GM23338 (cell line): ENCODE results near the gene NDUFS7. TPM values are rescaled to one million over a fixed set of nuclear protein-coding genes. Genes with fewer than 3 reads are reported as not detected.

Source experiments
- ATAC-seq: fragments of 200-7000 bp; cut with Tn5 transposase; 3 replicates; pipeline ENCODE4 v1.9.1; 2020
- DNase-seq: peaks from one replicate; pipeline ENCODE4 v3.0.0-alpha.2; 2015; ENCODE audit warnings: low spot score
- H2AFZ ChIP-seq: fragments of 200-600 bp; sonication (generic); 2 replicates; pipeline ENCODE4 v1.8.0; 2016; ENCODE audit warnings: antibody characterized with exemption, mild to moderate bottlenecking, moderate library complexity
- H3F3A ChIP-seq: fragments of 200-600 bp; sonication (generic); replicated peaks from 2 replicates; pipeline ENCODE4 v1.8.0; 2017; ENCODE audit warnings: antibody characterized with exemption, mixed run types, low read depth
- H3K27ac ChIP-seq: fragments of 200-600 bp; sonication (generic); 2 replicates; pipeline ENCODE4 v1.6.1; 2016; ENCODE audit warnings: low read depth
- H3K27me3 ChIP-seq: fragments of 200-600 bp; sonication (generic); 2 replicates; pipeline ENCODE4 v1.8.0; 2016; ENCODE audit warnings: mild to moderate bottlenecking, mixed run types, moderate library complexity; ENCODE audit not compliant: insufficient read depth
- H3K36me3 ChIP-seq: fragments of 200-600 bp; sonication (generic); 2 replicates; pipeline ENCODE4 v1.8.0; 2016; ENCODE audit warnings: mild to moderate bottlenecking; ENCODE audit not compliant: insufficient read depth
- H3K4me1 ChIP-seq: fragments of 200-600 bp; sonication (generic); 2 replicates; pipeline ENCODE4 v1.8.0; 2016; ENCODE audit warnings: mild to moderate bottlenecking, moderate library complexity; ENCODE audit not compliant: insufficient read depth
- H3K4me2 ChIP-seq: fragments of 200-600 bp; sonication (generic); 2 replicates; pipeline ENCODE4 v1.7.1; 2017; ENCODE audit warnings: mixed run types
- H3K4me3 ChIP-seq: fragments of 200-600 bp; sonication (generic); 2 replicates; pipeline ENCODE4 v1.6.1; 2016; ENCODE audit warnings: mixed run types
- H3K79me2 ChIP-seq: fragments of 200-600 bp; sonication (generic); replicated peaks from 2 replicates; pipeline ENCODE4 v1.8.0; 2017; ENCODE audit warnings: mild to moderate bottlenecking; ENCODE audit not compliant: insufficient read depth
- H3K9me2 ChIP-seq: fragments of 200-600 bp; sonication (generic); 2 replicates; pipeline ENCODE4 v1.8.0; 2017; ENCODE audit not compliant: insufficient read depth
- H4K20me1 ChIP-seq: fragments of 200-600 bp; sonication (generic); replicated peaks from 2 replicates; pipeline ENCODE4 v1.8.0; 2017; ENCODE audit warnings: mild to moderate bottlenecking; ENCODE audit not compliant: insufficient read depth
- H3K27ac Mint-ChIP-seq: 2 replicates; pipeline ENCODE4 v1.8.0; 2020; ENCODE audit warnings: inconsistent platforms, mild to moderate bottlenecking, moderate library complexity, mixed read lengths
- H3K27me3 Mint-ChIP-seq: 3 replicates; pipeline ENCODE4 v1.8.0; 2022; ENCODE audit warnings: low read depth, mild to moderate bottlenecking, moderate library complexity, mixed read lengths, inconsistent platforms; ENCODE audit not compliant: insufficient read depth, poor library complexity
- H3K36me3 Mint-ChIP-seq: 3 replicates; pipeline ENCODE4 v1.8.0; 2021; ENCODE audit warnings: low read depth, mild to moderate bottlenecking, inconsistent platforms, moderate library complexity, mixed read lengths
- H3K4me1 Mint-ChIP-seq: 3 replicates; pipeline ENCODE4 v1.8.0; 2020; ENCODE audit warnings: mild to moderate bottlenecking, inconsistent platforms, mixed read lengths
- H3K4me3 Mint-ChIP-seq: 3 replicates; pipeline ENCODE4 v1.8.0; 2021; ENCODE audit warnings: moderate library complexity, mild to moderate bottlenecking, inconsistent platforms, mixed read lengths
- H3K9me3 Mint-ChIP-seq: 3 replicates; pipeline ENCODE4 v1.8.0; 2020; ENCODE audit warnings: moderate library complexity, mild to moderate bottlenecking, inconsistent platforms, mixed read lengths
- CREB1 ChIP-seq: fragments of 250-450 bp; sonication (Bioruptor Pico); IDR thresholded peaks from 2 replicates; pipeline ENCODE4 v1.5.0; 2020; ENCODE audit warnings: low read depth, mild to moderate bottlenecking, moderate library complexity
- EZH2 ChIP-seq: fragments of 200-600 bp; sonication (generic); IDR thresholded peaks from one replicate; pipeline ENCODE4 v1.8.0; 2017; ENCODE audit warnings: antibody characterized with exemption, mild to moderate bottlenecking, low read depth; ENCODE audit not compliant: unreplicated experiment
- EZH2phosphoT487 ChIP-seq: fragments of 200-600 bp; sonication (generic); IDR thresholded peaks from one replicate; pipeline ENCODE4 v1.8.1; 2018; ENCODE audit warnings: antibody characterized with exemption; ENCODE audit not compliant: unreplicated experiment
- JUNB ChIP-seq: IDR thresholded peaks from one replicate; pipeline ENCODE4 v1.6.1; 2016; ENCODE audit warnings: antibody characterized with exemption; ENCODE audit not compliant: unreplicated experiment
- NANOG ChIP-seq: IDR thresholded peaks from 2 replicates; pipeline ENCODE4 v1.6.1; 2016; ENCODE audit warnings: antibody characterized with exemption, borderline replicate concordance
- ZNF114 ChIP-seq: fragments of 250-450 bp; sonication (Bioruptor Pico); IDR thresholded peaks from 2 replicates; pipeline ENCODE4 v1.5.0; 2020; ENCODE audit warnings: mild to moderate bottlenecking, moderate library complexity
- ZNF331 ChIP-seq: fragments of 250-450 bp; sonication (Bioruptor Pico); IDR thresholded peaks from 2 replicates; pipeline ENCODE4 v1.5.0; 2020; ENCODE audit warnings: low read depth, mild to moderate bottlenecking, moderate library complexity
- polyA plus RNA-seq: library from polyadenylated mRNA; unstranded; fragments of >200 nt; fragmentation: Nextera tagmentation; extraction: Ambion mirVana; gene quantifications from 2 replicates; pipeline ENCODE4 v1.2.1, GENCODE V29; 2016
- total RNA-seq: library from RNA; depleted of rRNA; stranded (reverse); fragments of >200 nt; shearing (Covaris generic); gene quantifications from 2 replicates; pipeline ENCODE4 v1.2.3, GENCODE V29; 2014
- TF ChIP-seq, protein P1 (sequence below): IDR thresholded peaks from one replicate; pipeline ENCODE4 v1.6.1; 2018; ENCODE audit warnings: antibody characterized with exemption; ENCODE audit not compliant: unreplicated experiment
- TF ChIP-seq, protein P2 (sequence below): fragments of 250-450 bp; sonication (Bioruptor Pico); IDR thresholded peaks from 2 replicates; pipeline ENCODE4 v1.5.0; 2020; ENCODE audit warnings: mild to moderate bottlenecking, moderate library complexity
- TF ChIP-seq, protein P3 (sequence below): IDR thresholded peaks from 2 replicates; pipeline ENCODE4 v1.6.1; 2016; ENCODE audit warnings: antibody characterized with exemption

Gene NDUFS7
- total and polyA plus RNA-seq, 2 experiments from 2014 or later, result 132 to 203 TPM

DNA sequence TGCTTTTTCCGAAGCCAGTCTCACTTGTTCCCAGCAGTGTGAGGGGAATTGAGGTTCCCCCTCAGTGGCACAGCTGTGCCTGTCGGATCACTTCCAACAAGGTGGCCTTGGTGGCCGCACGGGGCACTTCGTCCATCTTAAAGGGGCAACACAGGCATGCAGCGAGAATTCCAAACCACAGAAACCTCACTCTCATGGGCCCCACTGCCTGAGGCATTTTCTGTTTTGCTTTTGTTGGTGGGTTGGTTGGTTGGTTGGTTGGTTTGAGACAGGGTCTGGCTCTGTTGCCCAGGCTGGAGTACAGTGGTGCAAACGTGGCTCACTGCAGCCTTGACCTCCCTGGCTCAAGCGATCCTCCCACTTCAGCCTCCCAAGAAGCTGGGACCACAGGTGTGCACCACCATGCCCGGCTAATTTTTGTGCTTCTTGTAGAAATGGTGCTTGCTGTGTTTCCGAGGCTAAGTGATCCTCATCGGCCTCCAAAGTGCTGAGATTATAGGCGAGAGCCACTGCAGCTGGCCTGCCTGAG is 3.7 kb upstream of the NDUFS7 start (continued):
- TF ChIP-seq EZH2phosphoT487 (no peak), NANOG (no peak), ZNF331 (CRISPR knock-in tag) (no peak), CREB1 (CRISPR knock-in tag) (no peak)
- TF ChIP-seq, protein P1, sequence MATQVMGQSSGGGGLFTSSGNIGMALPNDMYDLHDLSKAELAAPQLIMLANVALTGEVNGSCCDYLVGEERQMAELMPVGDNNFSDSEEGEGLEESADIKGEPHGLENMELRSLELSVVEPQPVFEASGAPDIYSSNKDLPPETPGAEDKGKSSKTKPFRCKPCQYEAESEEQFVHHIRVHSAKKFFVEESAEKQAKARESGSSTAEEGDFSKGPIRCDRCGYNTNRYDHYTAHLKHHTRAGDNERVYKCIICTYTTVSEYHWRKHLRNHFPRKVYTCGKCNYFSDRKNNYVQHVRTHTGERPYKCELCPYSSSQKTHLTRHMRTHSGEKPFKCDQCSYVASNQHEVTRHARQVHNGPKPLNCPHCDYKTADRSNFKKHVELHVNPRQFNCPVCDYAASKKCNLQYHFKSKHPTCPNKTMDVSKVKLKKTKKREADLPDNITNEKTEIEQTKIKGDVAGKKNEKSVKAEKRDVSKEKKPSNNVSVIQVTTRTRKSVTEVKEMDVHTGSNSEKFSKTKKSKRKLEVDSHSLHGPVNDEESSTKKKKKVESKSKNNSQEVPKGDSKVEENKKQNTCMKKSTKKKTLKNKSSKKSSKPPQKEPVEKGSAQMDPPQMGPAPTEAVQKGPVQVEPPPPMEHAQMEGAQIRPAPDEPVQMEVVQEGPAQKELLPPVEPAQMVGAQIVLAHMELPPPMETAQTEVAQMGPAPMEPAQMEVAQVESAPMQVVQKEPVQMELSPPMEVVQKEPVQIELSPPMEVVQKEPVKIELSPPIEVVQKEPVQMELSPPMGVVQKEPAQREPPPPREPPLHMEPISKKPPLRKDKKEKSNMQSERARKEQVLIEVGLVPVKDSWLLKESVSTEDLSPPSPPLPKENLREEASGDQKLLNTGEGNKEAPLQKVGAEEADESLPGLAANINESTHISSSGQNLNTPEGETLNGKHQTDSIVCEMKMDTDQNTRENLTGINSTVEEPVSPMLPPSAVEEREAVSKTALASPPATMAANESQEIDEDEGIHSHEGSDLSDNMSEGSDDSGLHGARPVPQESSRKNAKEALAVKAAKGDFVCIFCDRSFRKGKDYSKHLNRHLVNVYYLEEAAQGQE, result no peak

DNA sequence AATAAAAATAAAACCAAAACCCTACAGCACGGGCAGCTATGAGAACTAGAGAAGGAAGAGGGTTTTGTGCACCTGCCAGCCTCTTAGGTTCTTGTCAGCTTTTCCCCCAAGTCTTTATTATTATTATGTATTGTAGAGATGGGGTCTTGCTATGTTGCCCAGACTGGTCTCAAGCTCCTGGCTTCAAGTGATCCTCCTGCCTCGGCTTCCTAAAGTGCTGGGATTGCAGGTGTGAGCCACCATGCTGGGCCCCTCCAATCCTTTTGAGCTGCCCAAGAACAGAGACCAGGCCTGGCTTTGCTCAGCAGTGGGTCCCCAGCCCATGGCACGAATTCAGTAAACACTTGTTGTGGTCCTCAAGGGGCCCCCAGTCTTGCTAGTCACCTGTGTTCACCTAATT is 1.5 kb upstream of the NDUFS7 start:
- Mint-ChIP-seq H3K27ac (no peak overlapping the region), H3K27me3 (peaks cover 23% of the 10 kb centered on the region), H3K4me3 (no peak overlapping the region), H3K36me3 (peaks cover 13% of the 10 kb centered on the region), H3K4me1 (peaks cover 13% of the 10 kb centered on the region), H3K9me3 (peaks cover 5% of the 10 kb centered on the region)
- H3K79me2 ChIP-seq, result peaks cover 15% of the 10 kb centered on the region
- no peak overlapping the region for H3K4me3 ChIP-seq
- DNase-seq (no peak), ATAC-seq (no peak)
- no peaks in the 10 kb centered on the region for H3K27me3 ChIP-seq
- H3K4me1 ChIP-seq, result peaks cover 16% of the 10 kb centered on the region; the same call in 1 of the 2 replicates
- peaks cover 4% of the 10 kb centered on the region; the same call in 1 of the 2 replicates for H4K20me1 ChIP-seq
- no peak overlapping the region for H2AFZ ChIP-seq
- no peak overlapping the region for H3K4me2 ChIP-seq
- H3K27ac ChIP-seq, result no peak overlapping the region
- no peaks in the 10 kb centered on the region; the same call in 1 of the 2 replicates for H3K36me3 ChIP-seq
- 0 out of 2 replicates have a peak, but pooled peaks cover 8% of the 10 kb centered on the region for H3F3A ChIP-seq
- no peaks in the 10 kb centered on the region for H3K9me2 ChIP-seq
- TF ChIP-seq, protein P2, sequence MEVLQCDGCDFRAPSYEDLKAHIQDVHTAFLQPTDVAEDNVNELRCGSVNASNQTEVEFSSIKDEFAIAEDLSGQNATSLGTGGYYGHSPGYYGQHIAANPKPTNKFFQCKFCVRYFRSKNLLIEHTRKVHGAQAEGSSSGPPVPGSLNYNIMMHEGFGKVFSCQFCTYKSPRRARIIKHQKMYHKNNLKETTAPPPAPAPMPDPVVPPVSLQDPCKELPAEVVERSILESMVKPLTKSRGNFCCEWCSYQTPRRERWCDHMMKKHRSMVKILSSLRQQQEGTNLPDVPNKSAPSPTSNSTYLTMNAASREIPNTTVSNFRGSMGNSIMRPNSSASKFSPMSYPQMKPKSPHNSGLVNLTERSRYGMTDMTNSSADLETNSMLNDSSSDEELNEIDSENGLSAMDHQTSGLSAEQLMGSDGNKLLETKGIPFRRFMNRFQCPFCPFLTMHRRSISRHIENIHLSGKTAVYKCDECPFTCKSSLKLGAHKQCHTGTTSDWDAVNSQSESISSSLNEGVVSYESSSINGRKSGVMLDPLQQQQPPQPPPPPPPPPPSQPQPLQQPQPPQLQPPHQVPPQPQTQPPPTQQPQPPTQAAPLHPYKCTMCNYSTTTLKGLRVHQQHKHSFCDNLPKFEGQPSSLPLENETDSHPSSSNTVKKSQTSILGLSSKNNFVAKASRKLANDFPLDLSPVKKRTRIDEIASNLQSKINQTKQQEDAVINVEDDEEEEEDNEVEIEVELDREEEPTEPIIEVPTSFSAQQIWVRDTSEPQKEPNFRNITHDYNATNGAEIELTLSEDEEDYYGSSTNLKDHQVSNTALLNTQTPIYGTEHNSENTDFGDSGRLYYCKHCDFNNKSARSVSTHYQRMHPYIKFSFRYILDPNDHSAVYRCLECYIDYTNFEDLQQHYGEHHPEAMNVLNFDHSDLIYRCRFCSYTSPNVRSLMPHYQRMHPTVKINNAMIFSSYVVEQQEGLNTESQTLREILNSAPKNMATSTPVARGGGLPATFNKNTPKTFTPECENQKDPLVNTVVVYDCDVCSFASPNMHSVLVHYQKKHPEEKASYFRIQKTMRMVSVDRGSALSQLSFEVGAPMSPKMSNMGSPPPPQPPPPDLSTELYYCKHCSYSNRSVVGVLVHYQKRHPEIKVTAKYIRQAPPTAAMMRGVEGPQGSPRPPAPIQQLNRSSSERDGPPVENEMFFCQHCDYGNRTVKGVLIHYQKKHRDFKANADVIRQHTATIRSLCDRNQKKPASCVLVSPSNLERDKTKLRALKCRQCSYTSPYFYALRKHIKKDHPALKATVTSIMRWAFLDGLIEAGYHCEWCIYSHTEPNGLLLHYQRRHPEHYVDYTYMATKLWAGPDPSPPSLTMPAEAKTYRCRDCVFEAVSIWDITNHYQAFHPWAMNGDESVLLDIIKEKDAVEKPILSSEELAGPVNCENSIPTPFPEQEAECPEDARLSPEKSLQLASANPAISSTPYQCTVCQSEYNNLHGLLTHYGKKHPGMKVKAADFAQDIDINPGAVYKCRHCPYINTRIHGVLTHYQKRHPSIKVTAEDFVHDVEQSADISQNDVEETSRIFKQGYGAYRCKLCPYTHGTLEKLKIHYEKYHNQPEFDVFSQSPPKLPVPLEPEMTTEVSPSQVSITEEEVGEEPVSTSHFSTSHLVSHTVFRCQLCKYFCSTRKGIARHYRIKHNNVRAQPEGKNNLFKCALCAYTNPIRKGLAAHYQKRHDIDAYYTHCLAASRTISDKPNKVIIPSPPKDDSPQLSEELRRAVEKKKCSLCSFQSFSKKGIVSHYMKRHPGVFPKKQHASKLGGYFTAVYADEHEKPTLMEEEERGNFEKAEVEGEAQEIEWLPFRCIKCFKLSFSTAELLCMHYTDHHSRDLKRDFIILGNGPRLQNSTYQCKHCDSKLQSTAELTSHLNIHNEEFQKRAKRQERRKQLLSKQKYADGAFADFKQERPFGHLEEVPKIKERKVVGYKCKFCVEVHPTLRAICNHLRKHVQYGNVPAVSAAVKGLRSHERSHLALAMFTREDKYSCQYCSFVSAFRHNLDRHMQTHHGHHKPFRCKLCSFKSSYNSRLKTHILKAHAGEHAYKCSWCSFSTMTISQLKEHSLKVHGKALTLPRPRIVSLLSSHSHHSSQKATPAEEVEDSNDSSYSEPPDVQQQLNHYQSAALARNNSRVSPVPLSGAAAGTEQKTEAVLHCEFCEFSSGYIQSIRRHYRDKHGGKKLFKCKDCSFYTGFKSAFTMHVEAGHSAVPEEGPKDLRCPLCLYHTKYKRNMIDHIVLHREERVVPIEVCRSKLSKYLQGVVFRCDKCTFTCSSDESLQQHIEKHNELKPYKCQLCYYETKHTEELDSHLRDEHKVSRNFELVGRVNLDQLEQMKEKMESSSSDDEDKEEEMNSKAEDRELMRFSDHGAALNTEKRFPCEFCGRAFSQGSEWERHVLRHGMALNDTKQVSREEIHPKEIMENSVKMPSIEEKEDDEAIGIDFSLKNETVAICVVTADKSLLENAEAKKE (CRISPR knock-in tag), result no peak
- TF ChIP-seq, protein P3, sequence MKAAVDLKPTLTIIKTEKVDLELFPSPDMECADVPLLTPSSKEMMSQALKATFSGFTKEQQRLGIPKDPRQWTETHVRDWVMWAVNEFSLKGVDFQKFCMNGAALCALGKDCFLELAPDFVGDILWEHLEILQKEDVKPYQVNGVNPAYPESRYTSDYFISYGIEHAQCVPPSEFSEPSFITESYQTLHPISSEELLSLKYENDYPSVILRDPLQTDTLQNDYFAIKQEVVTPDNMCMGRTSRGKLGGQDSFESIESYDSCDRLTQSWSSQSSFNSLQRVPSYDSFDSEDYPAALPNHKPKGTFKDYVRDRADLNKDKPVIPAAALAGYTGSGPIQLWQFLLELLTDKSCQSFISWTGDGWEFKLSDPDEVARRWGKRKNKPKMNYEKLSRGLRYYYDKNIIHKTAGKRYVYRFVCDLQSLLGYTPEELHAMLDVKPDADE, result no peak
- TF ChIP-seq, protein P1, result no peak
- TF ChIP-seq ZNF114 (CRISPR knock-in tag), result no peak
- TF ChIP-seq EZH2, result no peak
- no peak for TF ChIP-seq EZH2phosphoT487
- TF ChIP-seq JUNB, result no peak
- TF ChIP-seq CREB1 (CRISPR knock-in tag), result no peak
